Muscle of leg (tissue), 11 donors: Measurements from ENCODE around the gene MYO1D. TPM values are rescaled to one million over a fixed set of nuclear protein-coding genes. Genes with fewer than 3 reads are reported as not detected.
"Not testable (repeated sequence)": the region's sequence is repeated elsewhere in the genome, so short reads cannot be mapped to it uniquely, and the experiment has no call there.

Source experiments
- DNase-seq: peaks from one replicate; pipeline ENCODE4 v3.0.0; 2013
- H3K27ac ChIP-seq: one replicate; pipeline ENCODE4 v1.5.1; 2013; ENCODE audit warnings: mild to moderate bottlenecking, low read length, control low read depth
- H3K27me3 ChIP-seq: one replicate; pipeline ENCODE4 v1.6.1; 2013; ENCODE audit warnings: low read length; ENCODE audit not compliant: control insufficient read depth, insufficient read depth
- H3K36me3 ChIP-seq: one replicate; pipeline ENCODE4 v1.6.1; 2013; ENCODE audit warnings: low read length; ENCODE audit not compliant: control insufficient read depth, insufficient read depth
- H3K4me1 ChIP-seq: one replicate; pipeline ENCODE4 v1.6.1; 2013; ENCODE audit warnings: low read length; ENCODE audit not compliant: control insufficient read depth, insufficient read depth
- H3K4me3 ChIP-seq: one replicate; pipeline ENCODE4 v1.5.1; 2013; ENCODE audit warnings: low read length, control low read depth
- H3K9me3 ChIP-seq: replicated peaks from 2 replicates; pipeline ENCODE4 v1.6.1; 2013; ENCODE audit warnings: low read depth, low read length; ENCODE audit not compliant: control insufficient read depth
- WGBS: methylation state at CpG from one replicate; pipeline ENCODE4 v1.1.5; 2013; ENCODE audit warnings: missing lambda C conversion rate; ENCODE audit not compliant: insufficient coverage; 5-methylcytosine and 5-hydroxymethylcytosine counted together
- polyA plus RNA-seq, 8 donors: library from polyadenylated mRNA; unstranded; fragments of 120-200 nt; gene quantifications; one replicate each; pipeline versions ENCODE4 v1.2.1 to v1.2.3, GENCODE V29; 2013; ENCODE audit warnings: inconsistent platforms in 1 of 8, low replicate concordance in 1 of 8; ENCODE audit not compliant: insufficient read length in 8 of 8, insufficient read depth in 1 of 8
- total RNA-seq: library from RNA; stranded (reverse); fragments of 120-200 nt; gene quantifications from one replicate; pipeline ENCODE4 v1.2.4, GENCODE V29; 2013

Gene MYO1D
- total and polyA plus RNA-seq, 9 donors = 4.2 to 10.2 (median 5.4) TPM

DNA sequence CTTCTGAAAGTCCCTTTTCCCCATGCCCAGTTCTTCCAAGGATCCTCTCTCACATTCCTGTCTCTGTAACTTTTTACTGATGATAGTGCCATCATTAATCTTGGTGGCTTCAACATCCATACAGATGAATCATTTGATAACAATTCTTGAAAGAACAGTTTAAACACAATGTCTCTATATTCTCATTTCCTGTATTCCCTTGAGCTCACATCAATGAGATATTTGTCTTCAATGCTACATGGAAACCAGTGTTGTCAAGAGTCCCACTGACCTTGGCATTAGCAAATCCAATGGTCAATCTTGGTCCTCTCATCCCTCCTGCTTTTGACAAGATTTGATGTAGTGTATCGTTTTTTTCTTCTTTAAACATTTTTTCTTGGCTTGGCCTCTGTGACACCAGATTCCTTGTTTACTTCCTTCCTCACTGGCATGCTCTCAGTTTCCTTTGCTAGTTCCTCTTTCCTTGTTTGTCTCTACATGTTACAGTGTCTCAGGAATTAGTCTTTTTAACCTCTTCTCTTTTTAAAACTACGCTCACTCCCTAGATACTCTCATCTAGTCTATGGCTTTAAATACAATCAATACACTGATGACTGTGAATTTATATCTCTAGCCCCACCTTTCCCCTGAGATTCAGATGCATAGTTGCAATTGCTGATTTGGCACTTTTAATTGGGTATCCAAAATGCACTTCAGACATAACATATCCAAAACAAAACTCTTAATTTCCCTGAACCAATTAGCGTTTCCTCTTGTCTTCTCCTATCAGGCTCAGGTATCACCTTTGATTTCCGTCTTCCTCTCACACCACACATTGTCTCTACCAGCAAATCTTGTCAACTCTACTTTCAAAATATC lies 134.0 kb downstream of the MYO1D start:
- no peaks in the 10 kb centered on the region for H3K27me3 ChIP-seq
- 100% methylated on average over 1 of the region's 4 CpGs for WGBS
- H3K4me1 ChIP-seq = no peaks in the 10 kb centered on the region
- peak; percentile 48 for DNase-seq
- no peaks in the 10 kb centered on the region for H3K9me3 ChIP-seq
- H3K27ac ChIP-seq = no peak overlapping the region
- H3K36me3 ChIP-seq = no peaks in the 10 kb centered on the region
- H3K4me3 ChIP-seq = no peak overlapping the region

DNA sequence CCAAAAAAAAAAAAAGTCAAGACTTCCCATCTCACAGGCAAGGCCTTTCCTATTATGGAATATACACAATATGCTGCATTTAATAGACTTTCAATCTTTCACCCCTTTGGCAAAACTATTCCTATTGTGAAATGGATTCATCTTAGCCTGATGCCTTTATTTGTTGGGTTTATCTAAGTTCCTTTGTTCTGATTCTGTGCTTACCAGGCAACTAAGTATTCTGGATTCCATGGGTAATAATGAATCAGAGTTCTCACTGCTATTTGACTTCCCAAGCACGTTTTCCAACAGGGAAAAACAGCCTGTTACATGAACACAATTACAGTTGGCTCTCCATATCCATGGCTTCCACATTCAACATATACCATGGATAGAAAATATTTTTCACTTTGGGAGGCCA lies 135.5 kb downstream of the MYO1D start:
- Histone ChIP-seq H3K27me3 (no peaks in the 10 kb centered on the region), H3K9me3 (no peaks in the 10 kb centered on the region), H3K4me1 (no peaks in the 10 kb centered on the region), H3K4me3 (no peak overlapping the region), H3K36me3 (no peaks in the 10 kb centered on the region), H3K27ac (no peak overlapping the region)
- DNase-seq = no peak
- WGBS = no CpG with 5 or more reads among the region's 1 CpG

- Histone ChIP-seq H3K27ac (no peak overlapping the region), H3K27me3 (no peaks in the 10 kb centered on the region), H3K9me3 (no peaks in the 10 kb centered on the region), H3K4me1 (no peaks in the 10 kb centered on the region), H3K36me3 (no peaks in the 10 kb centered on the region), H3K4me3 (no peak overlapping the region)
- DNase-seq = no peak
- WGBS = no CpG with 5 or more reads among the region's 2 CpGs
Observed at GRCh38 chr17:32739722-32740121, 137.2 kb downstream of the MYO1D start.

- not testable (repeated sequence) for H3K9me3 ChIP-seq, H3K4me3 ChIP-seq, H3K36me3 ChIP-seq, H3K4me1 ChIP-seq, DNase-seq, H3K27ac ChIP-seq, H3K27me3 ChIP-seq
- no CpG with 5 or more reads among the region's 4 CpGs for WGBS
Observed at GRCh38 chr17:32739151-32739550, 137.8 kb downstream of the MYO1D start.

GRCh38 chr17:32733401-32733800 lies 143.5 kb downstream of the MYO1D start:
- no peak for DNase-seq
- peaks cover 12% of the 10 kb centered on the region for H3K9me3 ChIP-seq
- H3K27me3 ChIP-seq = no peaks in the 10 kb centered on the region
- H3K4me1 ChIP-seq = no peaks in the 10 kb centered on the region
- WGBS = no CpG with 5 or more reads among the region's 1 CpG
- no peaks in the 10 kb centered on the region for H3K36me3 ChIP-seq
- H3K27ac ChIP-seq = no peak overlapping the region
- no peak overlapping the region for H3K4me3 ChIP-seq

DNA sequence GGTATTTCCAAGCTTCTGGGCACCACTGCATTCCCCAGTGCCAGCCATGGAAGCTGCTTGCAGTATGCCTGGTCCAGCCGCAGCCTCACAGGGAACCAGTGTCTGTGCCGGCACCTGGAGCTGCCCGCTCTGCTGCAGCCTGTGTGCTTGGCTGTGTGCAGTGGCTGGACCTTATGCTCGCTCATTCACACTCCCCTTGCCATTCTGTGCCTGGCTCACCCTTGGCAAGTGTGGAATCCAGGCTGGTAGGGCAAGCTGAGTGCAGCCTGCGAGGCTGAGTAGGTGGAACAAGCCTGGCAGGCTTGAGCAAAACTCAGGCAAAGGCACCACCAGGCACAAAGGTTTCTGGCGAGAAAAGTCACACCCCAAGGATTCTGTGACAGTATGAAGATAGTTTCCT lies 144.0 kb downstream of the MYO1D start:
- Histone ChIP-seq H3K4me1 (no peaks in the 10 kb centered on the region), H3K9me3 (peaks cover 12% of the 10 kb centered on the region), H3K27ac (no peak overlapping the region), H3K4me3 (no peak overlapping the region), H3K27me3 (no peaks in the 10 kb centered on the region), H3K36me3 (no peaks in the 10 kb centered on the region)
- DNase-seq = no peak
- WGBS = 75% methylated on average over 4 of the region's 6 CpGs

- Histone ChIP-seq H3K36me3 (no peaks in the 10 kb centered on the region), H3K4me1 (no peaks in the 10 kb centered on the region), H3K27me3 (no peaks in the 10 kb centered on the region), H3K4me3 (no peak overlapping the region), H3K27ac (no peak overlapping the region), H3K9me3 (peaks cover 12% of the 10 kb centered on the region)
- 88% methylated on average over 1 of the region's 2 CpGs for WGBS
- no peak for DNase-seq
Observed at GRCh38 chr17:32732296-32732642, 144.7 kb downstream of the MYO1D start.

GRCh38 chr17:32731556-32732295 lies 145.2 kb downstream of the MYO1D start:
- no peak for DNase-seq
- Histone ChIP-seq H3K9me3 (peaks cover 12% of the 10 kb centered on the region), H3K27ac (no peak overlapping the region), H3K36me3 (no peaks in the 10 kb centered on the region), H3K27me3 (no peaks in the 10 kb centered on the region), H3K4me3 (no peak overlapping the region), H3K4me1 (no peaks in the 10 kb centered on the region)
- 92% methylated on average over 12 of the region's 13 CpGs for WGBS

DNA sequence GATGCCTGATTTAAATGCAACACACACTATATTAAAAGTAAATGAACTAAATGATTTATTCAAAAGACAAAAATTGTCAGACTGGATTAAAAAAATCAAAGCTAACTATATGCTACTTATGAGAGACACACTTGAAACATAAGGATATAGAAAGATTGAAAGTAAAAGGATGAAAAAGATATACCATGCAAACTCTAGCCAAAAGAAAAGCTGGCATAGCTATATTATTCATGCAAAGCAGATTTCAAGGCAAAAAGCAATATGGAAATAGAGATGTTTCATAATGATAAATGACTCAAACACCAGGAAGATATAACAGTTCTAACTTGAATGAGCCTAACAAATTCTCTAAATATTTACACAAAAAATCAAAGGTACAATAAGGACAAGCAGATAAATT lies 149.2 kb downstream of the MYO1D start:
- peaks cover 3% of the 10 kb centered on the region for H3K4me1 ChIP-seq
- H3K36me3 ChIP-seq = no peaks in the 10 kb centered on the region
- no peak overlapping the region for H3K27ac ChIP-seq
- no peaks in the 10 kb centered on the region for H3K27me3 ChIP-seq
- no peak for DNase-seq
- H3K9me3 ChIP-seq = peaks cover 8% of the 10 kb centered on the region
- no peak overlapping the region for H3K4me3 ChIP-seq

DNA sequence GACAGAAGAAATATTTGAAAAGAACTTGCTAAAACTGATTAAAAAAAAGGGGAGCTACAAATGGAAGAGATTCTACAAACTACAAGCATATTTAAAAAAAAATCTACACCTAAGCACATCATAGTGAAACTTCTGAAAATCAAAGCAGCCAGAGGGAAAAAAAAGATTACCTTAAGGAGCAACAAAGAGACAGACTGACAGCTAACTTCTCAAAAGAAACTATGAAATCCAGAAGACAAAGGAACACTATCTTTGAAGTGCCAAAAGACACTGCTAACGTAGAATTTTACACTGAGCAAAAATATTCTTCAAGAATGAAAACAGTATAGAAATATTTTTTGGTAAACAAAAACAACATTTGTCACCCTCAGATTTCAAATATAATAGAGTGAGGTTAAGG lies 151.2 kb downstream of the MYO1D start:
- H3K27ac ChIP-seq = no peak overlapping the region
- no peak overlapping the region for H3K4me3 ChIP-seq
- no CpG with 5 or more reads among the region's 1 CpG for WGBS
- H3K36me3 ChIP-seq = no peaks in the 10 kb centered on the region
- no peaks in the 10 kb centered on the region for H3K9me3 ChIP-seq
- no peak for DNase-seq
- H3K4me1 ChIP-seq = peaks cover 3% of the 10 kb centered on the region
- H3K27me3 ChIP-seq = no peaks in the 10 kb centered on the region
